LoVo (cell line): ENCODE data around the gene FLT4.

Source experiments
- DNase-seq: peaks from one replicate; pipeline ENCODE4 v3.0.0-alpha.2; 2016; ENCODE audit warnings: low spot score

FLT4 gene

GRCh38 chr5:180626661-180627385 lies 22.6 kb downstream of the FLT4 start:
- DNase-seq = no peak

- DNase-seq = no peak
Observed at GRCh38 chr5:180625791-180626660, 23.4 kb downstream of the FLT4 start.

- no peak for DNase-seq
Observed at GRCh38 chr5:180625125-180625790, 24.1 kb downstream of the FLT4 start.

- no peak for DNase-seq
Observed at GRCh38 chr5:180624587-180624986, 24.8 kb downstream of the FLT4 start.

GRCh38 chr5:180623844-180624243 lies 25.6 kb downstream of the FLT4 start:
- DNase-seq = no peak

- no peak for DNase-seq
Observed at GRCh38 chr5:180623411-180623834, 26.0 kb downstream of the FLT4 start.

- DNase-seq = no peak
Observed at GRCh38 chr5:180622910-180623309, 26.5 kb downstream of the FLT4 start.

GRCh38 chr5:180621311-180621710 lies 28.1 kb downstream of the FLT4 start:
- DNase-seq = no peak

GRCh38 chr5:180620014-180620413 lies 29.4 kb downstream of the FLT4 start:
- DNase-seq = no peak

- no peak for DNase-seq
Observed at GRCh38 chr5:180619563-180619915, 29.9 kb downstream of the FLT4 start.

- DNase-seq = no peak
Observed at GRCh38 chr5:180618829-180619562, 30.4 kb downstream of the FLT4 start.

GRCh38 chr5:180618487-180618828 lies 30.9 kb downstream of the FLT4 start:
- no peak for DNase-seq

GRCh38 chr5:180613814-180614188 lies 35.6 kb downstream of the FLT4 start:
- DNase-seq = no peak

GRCh38 chr5:180613188-180613813 lies 36.1 kb downstream of the FLT4 start:
- DNase-seq = no peak

- DNase-seq = no peak
Observed at GRCh38 chr5:180612683-180613082, 36.7 kb downstream of the FLT4 start.

- DNase-seq = no peak
Observed at GRCh38 chr5:180611140-180611850, 38.1 kb downstream of the FLT4 start.

- no peak for DNase-seq
Observed at GRCh38 chr5:180609817-180610550, 39.4 kb downstream of the FLT4 start.

- no peak for DNase-seq
Observed at GRCh38 chr5:180609386-180609785, 40.0 kb downstream of the FLT4 start.

- no peak for DNase-seq
Observed at GRCh38 chr5:180608572-180609310, 40.7 kb downstream of the FLT4 start.
